KG1 (cell line): ENCODE data around the gene TSPAN15.

Experiments
- DNase-seq: peaks from one replicate; lab custom pipeline; 2025; lab: John Stamatoyannopoulos, UW

The TSPAN15 gene

GRCh38 chr10:69417542-69417941, 33.7 kb upstream of the TSPAN15 start:
- no peak for DNase-seq

GRCh38 chr10:69418052-69418752, 33.1 kb upstream of the TSPAN15 start:
- DNase-seq = no peak

DNA sequence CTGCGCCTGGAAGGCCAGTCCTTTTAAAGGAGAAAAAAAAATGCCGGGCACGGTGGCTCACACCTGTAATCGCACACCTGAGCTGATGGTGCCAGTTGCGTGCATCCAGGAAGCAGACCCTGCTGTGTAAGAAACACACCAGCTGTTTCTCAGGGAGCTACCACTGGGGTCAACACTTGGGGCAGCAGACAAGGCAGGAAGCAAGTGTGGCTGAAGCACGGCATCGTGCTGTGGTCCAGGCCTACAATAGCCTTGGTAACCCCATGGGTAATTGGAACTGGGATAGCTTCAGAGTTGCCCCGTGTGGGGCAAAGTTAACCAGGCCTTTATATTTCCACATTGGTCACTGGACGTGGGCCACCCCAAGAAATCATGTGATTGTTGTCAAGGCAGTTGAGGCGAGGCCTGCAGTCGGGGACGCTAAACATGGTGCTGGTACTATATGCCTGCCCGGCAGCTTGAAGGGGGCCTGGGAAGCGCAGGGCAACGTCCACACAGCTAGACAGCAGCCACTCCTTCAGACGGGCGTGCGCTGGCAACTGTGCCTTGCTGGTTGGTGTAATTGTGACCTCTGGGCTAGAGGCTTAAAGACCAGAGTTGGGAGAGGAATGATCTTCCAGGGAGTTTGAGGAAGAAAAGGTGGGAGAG, 32.0 kb upstream of the TSPAN15 start:
- no peak for DNase-seq

DNA sequence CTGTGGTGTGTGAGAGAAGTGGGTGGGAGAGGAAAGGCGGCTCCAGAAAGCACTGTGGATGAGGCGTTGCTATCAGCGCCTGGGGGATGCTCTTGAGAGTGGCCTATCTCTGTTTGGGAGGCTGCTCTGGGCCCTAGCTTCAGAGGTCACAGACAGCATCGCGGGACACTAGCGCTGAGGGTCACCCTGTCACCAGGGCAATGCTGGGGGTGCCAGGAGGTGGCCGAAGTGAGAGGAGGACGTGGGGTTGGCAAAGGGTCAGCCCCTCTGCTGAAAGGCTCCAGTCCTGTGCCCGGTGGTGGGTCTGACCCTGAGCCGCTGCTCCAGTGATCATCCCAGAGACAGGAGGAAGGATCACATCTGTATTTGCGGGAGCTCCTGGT, 31.5 kb upstream of the TSPAN15 start:
- DNase-seq = no peak

DNA sequence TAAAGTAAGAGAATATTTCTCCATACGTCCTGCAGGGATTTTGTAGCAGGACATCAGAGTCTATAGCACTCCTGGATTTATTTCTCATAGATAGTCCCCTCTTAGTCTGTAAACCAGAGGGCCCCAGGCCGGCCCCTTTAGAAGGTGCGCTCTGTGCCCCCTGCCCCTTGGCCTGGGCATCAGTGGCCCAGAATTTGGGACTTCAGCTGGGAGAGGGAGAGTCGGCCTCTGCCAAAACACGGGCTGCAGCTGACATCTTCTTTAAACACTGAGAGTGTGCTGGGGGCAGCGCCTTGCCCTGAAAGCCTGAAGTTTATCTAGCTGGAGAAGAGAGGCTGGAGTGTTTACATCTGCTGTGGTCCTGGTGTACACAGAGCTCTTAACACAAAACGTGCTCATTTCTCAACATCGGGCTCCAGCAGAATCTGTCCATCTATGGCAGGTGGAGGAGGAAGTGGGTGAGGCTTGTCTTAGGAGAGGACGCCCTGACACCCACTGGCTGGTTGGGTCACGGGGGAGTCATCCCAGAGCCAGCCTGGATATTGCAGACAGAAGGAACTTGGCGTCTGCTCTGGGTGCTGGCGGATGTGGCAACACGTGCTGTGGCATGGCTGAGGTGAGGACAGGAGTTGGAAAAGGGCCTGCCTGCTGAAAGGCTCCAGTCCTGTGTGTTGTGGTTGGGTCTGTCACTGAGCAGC, 29.5 kb upstream of the TSPAN15 start:
- no peak for DNase-seq

- no peak for DNase-seq
These were observed 28.6 kb upstream of the TSPAN15 start for GRCh38 chr10:69422676-69423075.

- no peak for DNase-seq
These were observed 26.2 kb upstream of the TSPAN15 start for GRCh38 chr10:69425041-69425440.

- no peak for DNase-seq
These were observed 25.6 kb upstream of the TSPAN15 start for GRCh38 chr10:69425511-69426298.

DNA sequence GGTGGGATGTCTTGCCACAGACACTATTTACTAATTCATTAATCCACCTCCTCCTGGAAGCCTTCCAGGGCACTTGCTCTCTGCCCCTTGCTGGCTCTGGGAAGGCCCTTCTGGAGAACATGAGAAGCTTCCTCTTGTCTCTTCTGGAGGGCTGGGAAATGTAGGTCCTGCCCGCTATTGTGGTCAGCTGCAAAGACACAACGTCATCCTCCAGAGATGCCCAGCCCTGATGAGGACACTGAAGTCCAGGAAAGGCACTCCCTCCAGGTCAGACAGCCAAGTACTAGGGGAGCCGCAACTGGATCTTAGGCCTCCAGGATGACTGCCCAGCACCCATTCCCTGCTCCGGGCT, 24.9 kb upstream of the TSPAN15 start:
- no peak for DNase-seq

GRCh38 chr10:69428165-69428564, 23.1 kb upstream of the TSPAN15 start:
- no peak for DNase-seq

- DNase-seq = no peak
These were observed 17.1 kb upstream of the TSPAN15 start for GRCh38 chr10:69434169-69434568.

DNA sequence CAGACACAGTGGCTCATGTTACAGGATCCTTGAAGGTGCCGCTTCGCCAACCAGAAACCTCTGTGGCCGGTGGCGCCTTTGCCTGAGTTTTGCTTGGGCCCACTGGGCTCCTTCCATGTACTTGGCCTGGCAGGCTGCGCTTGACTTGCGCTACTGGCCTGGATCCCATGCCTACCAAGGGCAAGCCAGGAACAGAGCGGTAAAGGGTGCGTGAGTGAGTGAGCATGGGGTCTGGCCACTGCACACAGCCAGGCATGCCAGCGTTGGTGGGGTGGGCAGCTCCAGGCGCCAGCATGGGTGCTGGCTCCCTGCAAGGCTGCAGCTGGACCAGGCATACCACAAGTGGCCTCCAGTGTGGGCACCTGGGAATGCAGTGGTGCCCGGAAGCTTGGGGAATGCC, 16.3 kb upstream of the TSPAN15 start:
- DNase-seq = no peak

- DNase-seq = no peak
These were observed 15.2 kb upstream of the TSPAN15 start for GRCh38 chr10:69435966-69436520.

DNA sequence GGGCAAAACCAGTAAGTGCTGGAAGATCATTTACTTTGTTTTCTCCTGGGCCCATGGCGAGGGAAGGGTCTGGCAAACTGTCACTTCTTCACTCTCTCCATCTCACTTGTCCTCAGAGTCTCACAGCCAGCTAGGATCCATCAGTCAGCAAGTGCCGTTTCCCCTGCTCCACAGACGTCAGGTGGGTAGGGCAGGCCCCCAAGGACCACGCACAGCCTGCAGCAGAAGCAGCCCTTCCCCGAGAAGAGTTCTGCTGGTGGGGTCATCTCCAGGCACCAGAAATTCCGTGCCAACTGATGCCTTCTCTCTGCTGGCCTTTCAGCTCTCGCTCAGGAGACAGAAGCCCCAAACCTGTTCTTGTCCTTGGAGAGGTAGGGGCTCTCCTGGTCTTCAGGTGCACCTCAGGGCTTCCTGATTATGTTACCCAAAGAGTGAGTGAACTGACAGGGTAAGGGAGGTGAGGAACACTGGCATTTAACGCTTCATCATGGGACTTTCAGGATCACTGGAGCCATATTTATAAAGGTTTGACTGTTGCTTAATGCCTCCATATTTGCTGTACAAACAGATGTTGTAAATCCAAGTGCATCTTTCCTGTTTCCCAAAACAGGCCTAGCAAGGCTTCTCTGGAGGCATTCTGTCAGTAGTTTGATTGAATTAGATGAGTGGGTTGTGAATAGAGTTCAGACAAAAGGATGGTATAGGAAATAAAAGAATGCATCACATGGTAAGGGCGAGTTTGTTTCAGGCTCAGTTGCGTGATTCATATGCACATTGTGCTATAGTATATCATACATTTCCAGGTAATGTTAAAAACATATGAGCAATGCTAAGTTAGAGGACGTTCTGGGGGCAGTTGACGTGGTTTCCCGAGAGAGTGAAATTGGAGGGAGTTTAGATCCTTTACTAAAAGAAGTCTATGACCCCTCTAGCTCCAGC, 13.7 kb upstream of the TSPAN15 start:
- DNase-seq = no peak

GRCh38 chr10:69438536-69439349, 12.5 kb upstream of the TSPAN15 start:
- no peak for DNase-seq

GRCh38 chr10:69439350-69439739, 11.9 kb upstream of the TSPAN15 start:
- no peak for DNase-seq

DNA sequence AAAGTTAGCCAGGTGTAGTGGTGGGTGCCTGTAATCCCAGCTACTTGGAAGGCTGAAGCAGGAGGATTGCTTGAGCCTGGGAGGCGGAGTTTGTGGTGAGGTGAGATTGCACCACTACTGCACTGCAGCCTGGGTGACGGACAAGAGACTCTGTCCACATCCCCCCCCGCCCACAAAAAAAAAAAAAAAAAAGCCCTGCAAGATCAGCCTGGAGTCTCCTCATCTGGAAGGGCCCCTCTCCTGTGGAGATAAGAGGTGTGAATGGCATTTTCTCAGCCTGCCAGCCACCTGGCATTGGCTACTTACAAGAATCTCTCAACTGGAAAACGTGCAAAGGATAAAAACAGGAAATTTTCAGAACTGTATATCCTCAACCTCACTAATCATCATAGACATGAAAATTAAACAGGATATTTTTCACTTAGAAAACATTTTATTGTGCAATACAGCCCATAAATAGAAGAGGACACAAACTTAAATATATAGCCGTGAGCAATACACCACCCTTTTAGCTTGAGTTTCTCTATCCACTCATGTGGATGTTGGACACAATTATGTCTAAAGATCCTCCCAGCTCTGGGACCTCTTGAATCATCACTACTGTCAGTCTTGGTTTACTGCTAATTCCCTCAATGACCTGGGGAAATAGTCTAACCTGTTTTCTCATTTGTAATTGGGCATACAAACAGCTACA, 11.3 kb upstream of the TSPAN15 start:
- DNase-seq = no peak

DNA sequence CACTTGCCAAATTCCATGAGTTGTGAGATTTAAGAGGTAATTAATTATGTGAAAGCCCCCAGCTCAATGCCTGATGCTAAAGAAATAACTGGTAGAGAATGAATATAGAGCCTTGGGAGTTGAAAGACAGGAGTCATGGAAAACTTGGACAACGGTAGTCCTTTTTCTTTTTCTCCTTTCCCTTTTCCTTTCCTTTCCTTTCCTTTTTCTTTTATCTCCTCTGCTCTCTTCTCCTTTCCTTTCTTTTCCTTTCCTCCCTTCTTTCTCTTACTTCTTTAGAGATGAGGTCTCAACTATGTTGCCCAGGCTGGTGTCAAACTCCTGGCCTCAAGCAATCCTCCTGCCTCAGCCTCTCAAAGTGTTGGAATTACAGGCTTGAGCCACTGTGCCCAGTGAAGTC, 7.9 kb upstream of the TSPAN15 start:
- no peak for DNase-seq

- DNase-seq = no peak
These were observed 6.2 kb upstream of the TSPAN15 start for GRCh38 chr10:69445041-69445440.

DNA sequence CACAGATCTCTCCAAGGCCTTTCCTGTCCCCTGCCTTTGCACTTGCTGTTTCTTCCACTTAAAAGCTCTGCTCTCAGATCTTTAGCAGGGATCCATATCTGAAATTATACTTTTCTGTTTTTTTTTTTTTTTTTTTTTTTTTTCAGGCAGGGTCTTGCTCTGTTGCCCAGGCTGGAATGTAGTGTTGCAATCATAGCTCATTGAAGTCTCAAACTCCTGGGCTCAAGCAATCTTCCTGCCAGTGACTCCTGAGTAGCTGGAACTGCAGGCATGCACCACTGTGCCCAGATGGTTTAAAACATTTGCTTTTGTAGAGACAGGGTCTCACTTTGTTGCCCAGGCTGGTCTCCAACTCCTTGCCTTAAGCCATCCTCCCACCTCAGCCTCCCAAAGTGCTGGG, 5.0 kb upstream of the TSPAN15 start:
- DNase-seq = no peak
